Activated CD4-positive, alpha-beta T cell treated with anti-CD3 and anti-CD28 coated beads for 24 hours (primary cell): ENCODE results near the gene DAND5.
"Not testable (repeated sequence)": the region's sequence is repeated elsewhere in the genome, so short reads cannot be mapped to it uniquely, and the experiment has no call there.

ENCODE experiments used
- DNase-seq, 2 donors: peaks; one replicate each; pipeline ENCODE4 v3.0.0-alpha.2; 2020; ENCODE audit warnings: low read depth in 2 of 2

Gene DAND5

GRCh38 chr19:12946092-12946721 lies 23.2 kb upstream of the DAND5 start:
- DNase-seq: peak; percentile 31 to 36

- no peak for DNase-seq
Observed at GRCh38 chr19:12946731-12947496, 22.5 kb upstream of the DAND5 start.

GRCh38 chr19:12947702-12948611 lies 21.4 kb upstream of the DAND5 start:
- DNase-seq: no peak

- DNase-seq: no peak
Observed at GRCh38 chr19:12948612-12949362, 20.6 kb upstream of the DAND5 start.

GRCh38 chr19:12949363-12950283 lies 19.8 kb upstream of the DAND5 start:
- DNase-seq: no peak

GRCh38 chr19:12952050-12952449 lies 17.3 kb upstream of the DAND5 start:
- not testable (repeated sequence) for DNase-seq

GRCh38 chr19:12952488-12953137 lies 16.8 kb upstream of the DAND5 start:
- no peak for DNase-seq

GRCh38 chr19:12953138-12953798 lies 16.1 kb upstream of the DAND5 start:
- DNase-seq: no peak

- no peak for DNase-seq
Observed at GRCh38 chr19:12953799-12954611, 15.4 kb upstream of the DAND5 start.

- DNase-seq: no peak
Observed at GRCh38 chr19:12954612-12954962, 14.8 kb upstream of the DAND5 start.

GRCh38 chr19:12955575-12955974 lies 13.8 kb upstream of the DAND5 start:
- DNase-seq: not testable (repeated sequence)

- DNase-seq: no peak
Observed at GRCh38 chr19:12955996-12956395, 13.4 kb upstream of the DAND5 start.

GRCh38 chr19:12956446-12957388 lies 12.7 kb upstream of the DAND5 start, which contains the start of gene GADD45GIP1:
TSS of gene GADD45GIP1 (minus strand) at chr19:12957223. CDS start at chr19:12957212, 11 bp downstream.
- peak; percentile 72 to 76 for DNase-seq

GRCh38 chr19:12957389-12957952 lies 11.9 kb upstream of the DAND5 start:
- not testable (repeated sequence) for DNase-seq

- DNase-seq: no peak
Observed at GRCh38 chr19:12959481-12959880, 9.9 kb upstream of the DAND5 start.

GRCh38 chr19:12965017-12965811 lies 4.2 kb upstream of the DAND5 start:
- peak; percentile 77 to 84 for DNase-seq
